GM19324 (cell line): ENCODE data around the gene A4GNT.

Experiments
- ATAC-seq: cut with Tn5 transposase; IDR thresholded peaks from one replicate; pipeline ENCODE4 v1.9.1; 2021; ENCODE audit warnings: mild to moderate bottlenecking, moderate library complexity; ENCODE audit not compliant: unreplicated experiment, low FRiP score

Gene A4GNT

DNA sequence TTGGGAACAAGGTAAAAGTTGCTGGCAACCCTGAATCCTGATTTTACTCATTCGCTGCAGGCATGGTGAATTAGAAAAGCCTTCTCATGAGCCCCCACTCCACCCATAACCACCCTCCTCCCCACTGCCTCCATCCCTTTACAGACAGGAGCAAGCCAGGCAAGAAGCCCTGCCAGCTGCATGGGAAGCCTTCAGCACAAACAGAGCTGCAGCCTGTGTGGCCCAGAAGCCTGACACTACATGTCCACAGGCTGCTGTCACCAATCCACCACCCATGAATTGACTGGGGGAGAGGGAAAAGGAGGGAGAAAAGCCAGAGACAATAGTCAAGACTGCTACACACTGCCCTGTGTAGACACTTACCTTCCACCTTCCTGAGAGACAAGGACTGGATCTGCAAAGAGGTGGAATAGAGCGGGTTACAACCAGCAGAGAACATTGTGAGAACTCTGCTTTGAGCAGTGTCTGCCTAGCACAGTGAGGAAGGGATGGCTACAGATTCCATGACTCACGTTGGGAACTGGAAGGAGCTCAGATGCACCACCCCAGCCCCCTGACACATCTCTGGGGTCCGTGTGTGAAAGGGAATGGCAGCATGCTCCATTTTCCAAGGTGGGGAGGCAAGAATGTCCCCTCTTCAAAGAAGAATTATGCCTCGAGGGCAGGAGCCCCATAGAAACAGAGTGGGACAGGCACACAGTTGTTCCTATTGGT is 50.7 kb downstream of the A4GNT start:
- ATAC-seq: no peak

DNA sequence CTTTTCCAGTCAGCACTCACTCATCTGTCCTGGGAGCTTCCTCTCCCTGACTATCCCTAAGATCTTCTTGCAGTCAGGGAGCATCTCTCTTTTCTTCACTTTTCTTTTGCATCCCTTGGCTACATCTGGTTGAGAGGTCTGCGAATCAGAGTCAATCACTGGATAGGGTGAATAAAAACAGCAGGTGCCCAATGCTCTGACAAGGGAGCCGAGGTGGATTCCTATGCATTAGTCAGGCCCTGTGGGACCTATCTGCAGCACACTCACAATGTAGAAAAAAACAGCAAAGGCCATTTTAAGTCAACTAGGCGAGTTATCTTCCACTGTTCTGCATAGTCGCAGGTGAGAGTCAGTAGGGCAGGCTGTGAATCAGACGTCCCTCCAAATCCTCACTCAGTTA is 52.3 kb downstream of the A4GNT start:
- ATAC-seq: no peak

DNA sequence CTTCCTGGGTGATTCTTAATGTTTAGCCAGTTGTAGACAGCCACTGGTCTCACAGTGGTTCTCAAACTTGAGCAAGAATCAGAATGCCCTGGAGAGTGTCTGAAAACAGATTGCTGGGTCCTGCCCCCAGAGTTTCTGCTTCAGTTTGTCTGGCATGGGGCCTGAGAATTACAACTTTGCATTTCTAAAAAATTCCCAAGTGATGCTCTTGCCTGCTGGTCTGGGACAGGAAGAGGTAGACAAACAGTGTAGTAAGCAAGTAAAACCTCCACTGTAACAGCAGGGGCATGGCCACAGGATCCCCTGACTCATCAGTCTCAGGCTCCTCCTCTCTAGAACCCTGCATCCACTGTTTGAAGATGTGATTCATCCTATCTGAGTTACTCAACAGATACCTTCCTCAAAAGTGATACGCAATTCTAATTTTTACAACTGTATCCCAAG is 53.3 kb downstream of the A4GNT start:
- no peak for ATAC-seq

DNA sequence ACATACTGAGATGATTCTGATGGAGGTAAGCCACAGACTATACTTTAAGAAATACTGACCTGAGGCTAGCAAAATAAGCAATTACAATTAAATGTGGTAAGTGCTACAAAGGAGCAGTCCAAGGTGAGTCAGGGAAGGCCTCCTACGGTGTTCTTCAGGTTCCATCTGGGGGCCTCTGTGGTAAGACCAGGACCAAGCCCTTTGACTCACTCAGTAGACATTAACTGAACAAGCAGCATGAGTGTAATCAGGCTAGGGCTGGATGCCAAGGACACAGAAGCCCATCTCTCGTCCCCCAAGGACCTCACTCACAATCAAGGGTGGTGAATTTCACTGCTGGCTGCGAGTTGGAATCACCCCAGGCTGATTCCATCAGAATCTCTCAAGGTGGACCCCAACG is 54.1 kb downstream of the A4GNT start:
- ATAC-seq: no peak
